ENCODE data around the gene NFIL3.

NFIL3 gene

GRCh38 chr9:91421971-91422757 is 1.5 kb downstream of the NFIL3 start:
- peak in 2 of 6 experiments; percentile 8 to 22 for DNase-seq

GRCh38 chr9:91421128-91421765 is 2.4 kb downstream of the NFIL3 start:
- DNase-seq: no peak

GRCh38 chr9:91420501-91421127 is 3.0 kb downstream of the NFIL3 start:
- no peak for DNase-seq

GRCh38 chr9:91419222-91420191 is 4.1 kb downstream of the NFIL3 start:
- DNase-seq: no peak

GRCh38 chr9:91418215-91418610 is 5.4 kb downstream of the NFIL3 start:
- no peak for DNase-seq

GRCh38 chr9:91417602-91418214 is 5.9 kb downstream of the NFIL3 start:
- DNase-seq: no peak

GRCh38 chr9:91416096-91416712 is 7.4 kb downstream of the NFIL3 start:
- DNase-seq: no peak

- DNase-seq: no peak
Measured at GRCh38 chr9:91415290-91415689, 8.3 kb downstream of the NFIL3 start.

GRCh38 chr9:91412941-91413340 is 10.7 kb downstream of the NFIL3 start:
- no peak for DNase-seq

GRCh38 chr9:91411096-91411771 is 12.4 kb downstream of the NFIL3 start:
- no peak for DNase-seq

GRCh38 chr9:91410161-91410560 is 13.5 kb downstream of the NFIL3 start:
- DNase-seq: no peak

- no peak for DNase-seq
Measured at GRCh38 chr9:91408475-91408874, 15.2 kb downstream of the NFIL3 start.

- DNase-seq: no peak
Measured at GRCh38 chr9:91407580-91408318, 15.9 kb downstream of the NFIL3 start.

- DNase-seq: no peak
Measured at GRCh38 chr9:91405343-91406077, 18.1 kb downstream of the NFIL3 start.

- DNase-seq: no peak
Measured at GRCh38 chr9:91403665-91404543, 19.7 kb downstream of the NFIL3 start.

- no peak for DNase-seq
Measured at GRCh38 chr9:91398926-91399325, 24.7 kb downstream of the NFIL3 start.

GRCh38 chr9:91395553-91396471 is 27.8 kb downstream of the NFIL3 start:
- DNase-seq: no peak

- no peak for DNase-seq
Measured at GRCh38 chr9:91395106-91395552, 28.5 kb downstream of the NFIL3 start.
